ENCODE data around the gene CIAO2A. TPM values are rescaled to one million over a fixed set of nuclear protein-coding genes. Genes with fewer than 3 reads are reported as not detected.
"Not testable (repeated sequence)": the region's sequence is repeated elsewhere in the genome, so short reads cannot be mapped to it uniquely, and the experiment has no call there.

The CIAO2A gene
- total and polyA plus RNA-seq, 12 donors, result 36.4 to 118 (median 58.9) TPM

GRCh38 chr15:64068133-64068532 lies 25.5 kb downstream of the CIAO2A start:
- no peak for TF ChIP-seq CTCF (IDR thresholded peaks at IDR 0.05)
- H3K9me3 ChIP-seq, result no peaks in the 10 kb centered on the region
- ATAC-seq, result no peak
- no peak overlapping the region for H3K27ac ChIP-seq
- WGBS, 2 donors, result 64 to 73% methylated on average over 4 of the region's 4 CpGs
- no peak overlapping the region for H3K4me3 ChIP-seq
- intact Hi-C loops (cut with DNase I), result loop anchor here in 8 of 10 donors (5.0 to 10.0 kb wide), 5 partner anchors 311 to 603 kb away; no protein-coding TSS in a partner anchor
- DNase-seq, result no peak
- peaks cover 0 to 52% (median 27%) of the 10 kb centered on the region in 9 donors for H3K4me1 ChIP-seq
- H3K36me3 ChIP-seq, result peaks cover 0 to 19% (median 5%) of the 10 kb centered on the region in 9 donors
- H3K27me3 ChIP-seq, result no peaks in the 10 kb centered on the region

- DNase-seq (peak; percentile 19 to 55), ATAC-seq (peak; percentile 63 to 86 (median 78))
- Histone ChIP-seq H3K4me3 (no peak overlapping the region), H3K36me3 (peaks cover 0 to 14% (median 5%) of the 10 kb centered on the region in 9 donors), H3K4me1 (peaks cover 0 to 47% (median 27%) of the 10 kb centered on the region in 9 donors), H3K27me3 (no peaks in the 10 kb centered on the region), H3K9me3 (no peaks in the 10 kb centered on the region), H3K27ac (no peak overlapping the region)
- TF ChIP-seq CTCF (IDR thresholded peaks at IDR 0.05), result peak; percentile 74 to 90 (median 85)
- WGBS, 2 donors, result 25 to 27% methylated on average over 11 of the region's 11 CpGs
- intact Hi-C loops (cut with DNase I), result loop anchor here (1.0 to 10.0 kb wide), 9 partner anchors 177 to 603 kb away; no protein-coding TSS in a partner anchor
These were observed 26.0 kb downstream of the CIAO2A start for GRCh38 chr15:64067564-64068030.

GRCh38 chr15:64066451-64066850 lies 27.2 kb downstream of the CIAO2A start:
- Histone ChIP-seq H3K9me3 (no peaks in the 10 kb centered on the region), H3K27me3 (no peaks in the 10 kb centered on the region), H3K4me3 (no peak overlapping the region), H3K27ac (no peak overlapping the region), H3K4me1 (peaks cover 0 to 36% (median 20%) of the 10 kb centered on the region in 9 donors), H3K36me3 (peaks cover 0 to 3% (median 0%) of the 10 kb centered on the region in 9 donors)
- ATAC-seq, result no peak
- TF ChIP-seq CTCF (IDR thresholded peaks at IDR 0.05), result no peak
- 83 to 84% methylated on average over 1 of the region's 1 CpG for WGBS, 2 donors
- intact Hi-C loops (cut with DNase I), result loop anchor here in 9 of 10 donors (2.0 to 10.0 kb wide), 7 partner anchors 176 to 602 kb away; no protein-coding TSS in a partner anchor
- no peak for DNase-seq

GRCh38 chr15:64060716-64061115 lies 32.9 kb downstream of the CIAO2A start:
- Histone ChIP-seq H3K27me3 (no peaks in the 10 kb centered on the region), H3K9me3 (peaks cover 0 to 4% (median 0%) of the 10 kb centered on the region in 11 donors), H3K36me3 (no peaks in the 10 kb centered on the region), H3K4me1 (no peaks in the 10 kb centered on the region), H3K4me3 (no peak overlapping the region), H3K27ac (no peak overlapping the region)
- TF ChIP-seq CTCF (IDR thresholded peaks at IDR 0.05), result no peak
- DNase-seq, result no peak
- ATAC-seq, result no peak
- WGBS, 2 donors, result 96% methylated on average over 27 to 29 of the region's 29 CpGs
- intact Hi-C loops (cut with DNase I), result loop anchor here in 1 of 10 donors (10.0 kb wide), 2 partner anchors 456 to 596 kb away; no protein-coding TSS in a partner anchor

- H3K27me3 ChIP-seq; ATAC-seq; H3K4me3 ChIP-seq; intact Hi-C loops (cut with DNase I); H3K9me3 ChIP-seq; H3K4me1 ChIP-seq; H3K36me3 ChIP-seq; H3K27ac ChIP-seq; DNase-seq: not testable (repeated sequence)
- 92 to 96% methylated on average over 2 of the region's 2 CpGs for WGBS, 2 donors
These were observed 34.5 kb downstream of the CIAO2A start for GRCh38 chr15:64059104-64059503.

Measured in heart right ventricle (tissue), 16 donors.